Measurements from ENCODE around the gene PPDPF.
"Not testable (repeated sequence)": the region's sequence is repeated elsewhere in the genome, so short reads cannot be mapped to it uniquely, and the experiment has no call there.

Gene PPDPF

GRCh38 chr20:63509088-63509564, 11.4 kb upstream of the PPDPF start:
- TF ChIP-seq CTCF (IDR thresholded peaks at IDR 0.05; ENCODE audit: extremely low read depth, insufficient read depth, missing control alignments) = no peak
- no peak for DNase-seq (ENCODE audit: low spot score)
- in situ Hi-C loops (cut with MboI; ENCODE audit: low pct_unique_long_range_greater_than_20kb, low sequenced_read_pairs, unreplicated experiment) = no loop called here

GRCh38 chr20:63513207-63513606, 7.4 kb upstream of the PPDPF start:
- in situ Hi-C loops (cut with MboI; ENCODE audit: low pct_unique_long_range_greater_than_20kb, low sequenced_read_pairs, unreplicated experiment) = no loop called here
- TF ChIP-seq CTCF (IDR thresholded peaks at IDR 0.05; ENCODE audit: extremely low read depth, insufficient read depth, missing control alignments) = no peak

GRCh38 chr20:63514520-63514919, 6.0 kb upstream of the PPDPF start:
- DNase-seq (ENCODE audit: low spot score); in situ Hi-C loops (cut with MboI; ENCODE audit: low pct_unique_long_range_greater_than_20kb, low sequenced_read_pairs, unreplicated experiment): not testable (repeated sequence)

More at GRCh38 chr20:63513207-63513606, 7.4 kb upstream of the PPDPF start:
- no peak for DNase-seq (ENCODE audit: low spot score)

- no peak for DNase-seq (ENCODE audit: low spot score)
- no peak for TF ChIP-seq CTCF (IDR thresholded peaks at IDR 0.05; ENCODE audit: extremely low read depth, insufficient read depth, missing control alignments)
- in situ Hi-C loops (cut with MboI; ENCODE audit: low pct_unique_long_range_greater_than_20kb, low sequenced_read_pairs, unreplicated experiment) = no loop called here
These were observed 2.9 kb upstream of the PPDPF start for GRCh38 chr20:63517376-63518309.

- in situ Hi-C loops (cut with MboI; ENCODE audit: low pct_unique_long_range_greater_than_20kb, low sequenced_read_pairs, unreplicated experiment) = no loop called here
- no peak for TF ChIP-seq CTCF (IDR thresholded peaks at IDR 0.05; ENCODE audit: extremely low read depth, insufficient read depth, missing control alignments)
- DNase-seq (ENCODE audit: low spot score) = no peak
These were observed 2.2 kb upstream of the PPDPF start for GRCh38 chr20:63518351-63518861.

- no peak for DNase-seq (ENCODE audit: low spot score)
- TF ChIP-seq CTCF (IDR thresholded peaks at IDR 0.05; ENCODE audit: extremely low read depth, insufficient read depth, missing control alignments) = no peak
- in situ Hi-C loops (cut with MboI; ENCODE audit: low pct_unique_long_range_greater_than_20kb, low sequenced_read_pairs, unreplicated experiment) = no loop called here
These were observed 1.5 kb upstream of the PPDPF start for GRCh38 chr20:63518946-63519667.

Measured in GM13977 (cell line).